H9 (cell line): ENCODE results near the gene APOL5. TPM values are rescaled to one million over a fixed set of nuclear protein-coding genes. Genes with fewer than 3 reads are reported as not detected.

Experiments
- DNase-seq: peaks from one replicate; pipeline ENCODE4 v3.0.0-alpha.2; 2017
- H2AFZ ChIP-seq: one replicate; pipeline ENCODE4 v1.6.1; 2013; ENCODE audit warnings: mild to moderate bottlenecking, low read length, control low read depth, moderate library complexity
- H2AK5ac ChIP-seq: 2 replicates; pipeline ENCODE4 v1.6.1; 2013; ENCODE audit warnings: low read length, control low read depth, mixed read lengths; ENCODE audit not compliant: insufficient read length
- H2BK120ac ChIP-seq: one replicate; pipeline ENCODE4 v1.6.1; 2013; ENCODE audit warnings: low read depth, mild to moderate bottlenecking, low read length, control low read depth, inconsistent platforms; ENCODE audit not compliant: poor library complexity, severe bottlenecking
- H2BK12ac ChIP-seq: 2 replicates; pipeline ENCODE4 v1.6.1; 2013; ENCODE audit warnings: low read length, control low read depth, mixed read lengths, low read depth; ENCODE audit not compliant: insufficient read length
- H2BK15ac ChIP-seq: 2 replicates; pipeline ENCODE4 v1.6.1; 2013; ENCODE audit warnings: low read depth, low read length, control low read depth
- H2BK20ac ChIP-seq: one replicate; pipeline ENCODE4 v1.6.1; 2013; ENCODE audit warnings: low read depth, mild to moderate bottlenecking, low read length, control low read depth, inconsistent platforms; ENCODE audit not compliant: poor library complexity, severe bottlenecking
- H2BK5ac ChIP-seq: 2 replicates; pipeline ENCODE4 v1.6.1; 2013; ENCODE audit warnings: low read length, control low read depth, mixed read lengths; ENCODE audit not compliant: insufficient read length
- H3K14ac ChIP-seq: 2 replicates; pipeline ENCODE4 v1.6.1; 2013; ENCODE audit warnings: low read length, control low read depth; ENCODE audit not compliant: insufficient read depth
- H3K18ac ChIP-seq: 2 replicates; pipeline ENCODE4 v1.6.1; 2013; ENCODE audit warnings: low read depth, mild to moderate bottlenecking, mixed read lengths, low read length, control low read depth; ENCODE audit not compliant: insufficient read length
- H3K23ac ChIP-seq: 2 replicates; pipeline ENCODE4 v1.6.1; 2013; ENCODE audit warnings: low read length, control low read depth, mixed read lengths, low read depth; ENCODE audit not compliant: insufficient read length
- H3K23me2 ChIP-seq: 2 replicates; pipeline ENCODE4 v1.6.1; 2013; ENCODE audit warnings: low read depth, mild to moderate bottlenecking, mixed read lengths, low read length, control low read depth; ENCODE audit not compliant: insufficient read length, poor library complexity, severe bottlenecking
- H3K27ac ChIP-seq: 2 replicates; pipeline ENCODE4 v1.5.1; 2013; ENCODE audit warnings: low read length, control low read depth, mixed read lengths, low read depth; ENCODE audit not compliant: insufficient read length
- H3K27me3 ChIP-seq: 2 replicates; pipeline ENCODE4 v1.6.1; 2013; ENCODE audit warnings: low read length, control low read depth, inconsistent platforms; ENCODE audit not compliant: insufficient read depth
- H3K4ac ChIP-seq: 2 replicates; pipeline ENCODE4 v1.6.1; 2013; ENCODE audit warnings: low read depth, mild to moderate bottlenecking, control low read depth, inconsistent platforms, low read length, moderate library complexity
- H3K4me1 ChIP-seq: 2 replicates; pipeline ENCODE4 v1.6.1; 2013; ENCODE audit warnings: low read length, control low read depth, inconsistent platforms; ENCODE audit not compliant: insufficient read depth
- H3K4me2 ChIP-seq: 2 replicates; pipeline ENCODE4 v1.6.1; 2013; ENCODE audit warnings: low read length, control low read depth, mixed read lengths; ENCODE audit not compliant: insufficient read length, insufficient read depth
- H3K56ac ChIP-seq: 2 replicates; pipeline ENCODE4 v1.6.1; 2013; ENCODE audit warnings: low read depth, mild to moderate bottlenecking, mixed read lengths, low read length, control low read depth; ENCODE audit not compliant: insufficient read length
- H3K79me1 ChIP-seq: 2 replicates; pipeline ENCODE4 v1.6.1; 2013; ENCODE audit warnings: low read depth, mild to moderate bottlenecking, moderate library complexity, low read length, control low read depth, inconsistent platforms; ENCODE audit not compliant: insufficient read depth, poor library complexity, severe bottlenecking
- H3K79me2 ChIP-seq: 2 replicates; pipeline ENCODE4 v1.6.1; 2013; ENCODE audit warnings: low read length, control low read depth, inconsistent platforms; ENCODE audit not compliant: insufficient read depth
- H3K9ac ChIP-seq: 2 replicates; pipeline ENCODE4 v1.6.1; 2013; ENCODE audit warnings: low read length, control low read depth, mixed read lengths; ENCODE audit not compliant: insufficient read length; ENCODE audit errors: extremely low read depth
- H3K9me3 ChIP-seq: one replicate; pipeline ENCODE4 v1.6.1; 2013; ENCODE audit warnings: low read depth, low read length, inconsistent platforms; ENCODE audit not compliant: control insufficient read depth
- H3T11ph ChIP-seq: one replicate; pipeline ENCODE4 v1.6.1; 2013; ENCODE audit warnings: mild to moderate bottlenecking, low read length, control low read depth, inconsistent platforms
- H4K20me1 ChIP-seq: one replicate; pipeline ENCODE4 v1.6.1; 2013; ENCODE audit not compliant: control insufficient read depth, insufficient read length, insufficient read depth
- H4K5ac ChIP-seq: 2 replicates; pipeline ENCODE4 v1.6.1; 2013; ENCODE audit warnings: low read depth, mild to moderate bottlenecking, mixed read lengths, low read length, control low read depth; ENCODE audit not compliant: insufficient read length
- H4K8ac ChIP-seq: replicated peaks from 2 replicates; pipeline ENCODE4 v1.6.1; 2013; ENCODE audit warnings: low read length, control low read depth, mixed read lengths, low read depth; ENCODE audit not compliant: insufficient read length
- H4K91ac ChIP-seq: 2 replicates; pipeline ENCODE4 v1.6.1; 2013; ENCODE audit warnings: low read depth, mild to moderate bottlenecking, moderate library complexity, mixed read lengths, low read length, control low read depth; ENCODE audit not compliant: insufficient read length
- H3K27ac Mint-ChIP-seq, 3 experiments: 2 replicates in 2 of 3; 3 replicates in 1 of 3; pipeline ENCODE4 v1.8.0; 2020 to 2021; ENCODE audit warnings: mixed read lengths in 3 of 3, mild to moderate bottlenecking in 1 of 3, moderate library complexity in 1 of 3
- H3K27me3 Mint-ChIP-seq: 2 replicates; pipeline ENCODE4 v1.8.0; 2021; ENCODE audit warnings: low read depth, mild to moderate bottlenecking, moderate library complexity, mixed read lengths
- H3K36me3 Mint-ChIP-seq, 3 experiments: 2 replicates in 2 of 3; 3 replicates in 1 of 3; pipeline ENCODE4 v1.8.0; 2020 to 2021; ENCODE audit warnings: low read depth in 3 of 3, mixed read lengths in 3 of 3; ENCODE audit not compliant: insufficient read depth in 1 of 3
- H3K4me1 Mint-ChIP-seq, 2 experiments: 2 replicates each; pipeline ENCODE4 v1.8.0; 2020; ENCODE audit warnings: mixed read lengths in 2 of 2
- H3K4me3 Mint-ChIP-seq, 2 experiments: 2 replicates in 1 of 2; 3 replicates in 1 of 2; pipeline ENCODE4 v1.8.0; 2020 to 2021; ENCODE audit warnings: mild to moderate bottlenecking in 2 of 2, mixed read lengths in 2 of 2, moderate library complexity in 1 of 2
- H3K9me3 Mint-ChIP-seq, 2 experiments: 2 replicates in 1 of 2; 3 replicates in 1 of 2; pipeline ENCODE4 v1.8.0; 2020; ENCODE audit warnings: mild to moderate bottlenecking in 2 of 2, mixed read lengths in 2 of 2, moderate library complexity in 1 of 2
- CTCF ChIP-seq: fragments of 200-600 bp; sonication (generic); conservative IDR thresholded peaks from 3 replicates; pipeline ENCODE4 v1.8.0; 2021; ENCODE audit warnings: antibody characterized with exemption, mild to moderate bottlenecking
- WGBS: extraction: QIAGEN DNeasy Blood & Tissue Kit; methylation state at CpG from one replicate; pipeline ENCODE4 v1.1.7; 2013; ENCODE audit warnings: missing lambda C conversion rate, low lambda C conversion rate, mixed read lengths; ENCODE audit not compliant: insufficient read length; ENCODE audit errors: extremely low coverage; 5-methylcytosine and 5-hydroxymethylcytosine counted together
- total RNA-seq: library from RNA; stranded (reverse); gene quantifications from 2 replicates; pipeline ENCODE4 v1.2.1, GENCODE V29; 2021

APOL5 gene
- total RNA-seq, 1 experiment from 2014 or later, result not detected

GRCh38 chr22:35688913-35689675 is 28.6 kb upstream of the APOL5 start:
- H3K9me3 Mint-ChIP-seq, result no peaks in the 10 kb centered on the region; a peak in 1 of 5 replicates

More at GRCh38 chr22:35688913-35689675, 28.6 kb upstream of the APOL5 start:
- Histone ChIP-seq H3K18ac (no peak overlapping the region), H3T11ph (no peak overlapping the region), H4K91ac (no peak overlapping the region), H2BK12ac (no peak overlapping the region), H3K27me3 (no peaks in the 10 kb centered on the region), H2BK20ac (no peak overlapping the region), H2BK15ac (no peak overlapping the region), H4K5ac (no peak overlapping the region), H2AFZ (no peak overlapping the region), H3K4me1 (no peaks in the 10 kb centered on the region), H3K56ac (no peak overlapping the region), H2BK5ac (no peak overlapping the region), H3K9ac (no peak overlapping the region), H3K79me1 (no peaks in the 10 kb centered on the region), H3K4me2 (no peak overlapping the region), H4K20me1 (no peaks in the 10 kb centered on the region), H3K14ac (no peak overlapping the region), H3K79me2 (no peaks in the 10 kb centered on the region), H3K4ac (no peak overlapping the region), H4K8ac (no peak overlapping the region), H3K23ac (no peak overlapping the region), H2AK5ac (no peak overlapping the region), H3K27ac (no peak overlapping the region), H3K23me2 (no peaks in the 10 kb centered on the region), H2BK120ac (no peak overlapping the region), H3K9me3 (no peaks in the 10 kb centered on the region)
- peaks cover 11% of the 10 kb centered on the region for H3K27me3 Mint-ChIP-seq
- H3K27ac Mint-ChIP-seq, result no peak overlapping the region
- TF ChIP-seq CTCF, result no peak
- no peaks in the 10 kb centered on the region for H3K36me3 Mint-ChIP-seq
- no peak overlapping the region for H3K4me3 Mint-ChIP-seq
- no peak for DNase-seq
- WGBS, result no CpG with 5 or more reads among the region's 10 CpGs
- no peaks in the 10 kb centered on the region for H3K4me1 Mint-ChIP-seq
